ENCODE measurements around the gene SLC40A1. TPM values are rescaled to one million over a fixed set of nuclear protein-coding genes. Genes with fewer than 3 reads are reported as not detected.
A peak's percentile ranks its signal among the peaks of the same experiment; 100 is the strongest.

The SLC40A1 gene
- total RNA-seq, 1 donor from 2014 or later = 26.3 TPM

DNA sequence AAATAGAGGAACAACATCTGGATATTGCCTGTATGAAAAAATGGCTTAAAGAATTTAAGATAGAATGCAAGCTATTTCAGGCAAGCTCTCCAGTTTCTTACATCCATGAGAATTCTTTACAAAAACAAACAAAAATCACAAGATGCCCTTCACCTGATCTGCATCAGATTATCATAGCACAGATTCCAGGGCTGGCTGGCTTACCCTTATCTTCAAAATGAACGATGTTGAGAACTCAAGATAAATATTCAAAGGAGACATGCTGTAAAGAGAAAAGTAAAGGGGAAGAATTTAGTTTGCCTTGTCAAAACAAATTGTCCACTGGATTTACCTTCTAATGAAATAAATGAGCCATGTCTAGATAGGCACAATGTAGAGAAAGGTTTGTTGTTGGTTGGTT is 18.7 kb upstream of the SLC40A1 start:
- DNase-seq (ENCODE audit: low read depth) = no peak

DNA sequence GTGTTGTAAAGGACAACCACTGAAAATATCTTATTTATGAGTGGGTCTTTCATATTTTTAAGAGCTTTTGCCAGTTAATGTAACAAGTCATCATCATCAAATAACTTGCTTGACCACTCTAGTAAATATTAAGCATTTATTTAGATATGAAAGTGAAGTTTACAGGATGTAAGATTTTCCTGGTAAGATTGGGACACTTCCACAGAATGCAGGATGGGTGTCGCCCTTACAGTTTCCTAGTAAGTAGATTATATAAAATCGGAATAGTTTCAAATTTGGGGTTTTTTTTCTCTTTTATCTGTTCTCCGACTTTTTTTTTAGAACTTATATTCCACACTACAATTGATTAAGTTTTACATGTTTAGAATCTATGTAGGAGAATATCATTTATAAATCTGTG is 14.8 kb upstream of the SLC40A1 start:
- DNase-seq (ENCODE audit: low read depth) = no peak

DNA sequence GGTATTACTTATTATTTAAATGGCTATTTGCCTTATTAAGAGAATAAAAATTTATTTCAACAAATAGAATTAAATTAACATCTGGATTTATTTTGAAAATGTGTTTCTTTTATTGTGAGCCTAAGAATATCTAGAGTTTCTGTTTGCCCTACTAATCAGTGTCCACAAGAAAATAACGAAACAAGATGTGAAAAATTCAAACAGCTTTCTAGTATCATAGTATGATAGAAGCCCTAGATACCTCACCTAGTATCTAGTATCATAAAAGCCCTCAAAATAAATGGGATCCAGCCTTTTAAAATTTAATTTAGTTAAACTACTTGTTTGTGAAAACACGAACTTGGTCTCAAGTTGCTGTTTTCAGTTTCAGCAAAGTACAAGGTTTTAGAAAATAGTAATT is 13.7 kb upstream of the SLC40A1 start:
- DNase-seq (ENCODE audit: low read depth) = no peak

DNA sequence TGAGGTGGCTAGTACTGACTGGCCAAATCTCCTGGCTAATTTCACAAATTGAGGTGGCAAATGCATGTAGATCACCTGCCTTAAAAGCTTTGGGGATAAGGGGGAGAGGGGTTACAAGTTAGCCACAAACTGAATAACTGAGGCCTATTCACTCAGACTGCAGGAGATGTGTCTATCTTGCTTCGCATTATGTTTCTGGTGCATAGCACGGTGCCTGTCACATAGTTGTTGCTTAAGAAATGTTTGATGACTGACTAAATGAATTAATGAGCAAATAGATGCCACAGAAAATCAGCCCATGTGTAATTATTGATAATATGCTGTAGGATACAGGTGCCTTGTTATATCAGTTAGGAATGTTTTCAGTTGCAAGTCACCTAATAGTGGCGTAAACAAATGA is 12.5 kb upstream of the SLC40A1 start:
- no peak for DNase-seq (ENCODE audit: low read depth)

DNA sequence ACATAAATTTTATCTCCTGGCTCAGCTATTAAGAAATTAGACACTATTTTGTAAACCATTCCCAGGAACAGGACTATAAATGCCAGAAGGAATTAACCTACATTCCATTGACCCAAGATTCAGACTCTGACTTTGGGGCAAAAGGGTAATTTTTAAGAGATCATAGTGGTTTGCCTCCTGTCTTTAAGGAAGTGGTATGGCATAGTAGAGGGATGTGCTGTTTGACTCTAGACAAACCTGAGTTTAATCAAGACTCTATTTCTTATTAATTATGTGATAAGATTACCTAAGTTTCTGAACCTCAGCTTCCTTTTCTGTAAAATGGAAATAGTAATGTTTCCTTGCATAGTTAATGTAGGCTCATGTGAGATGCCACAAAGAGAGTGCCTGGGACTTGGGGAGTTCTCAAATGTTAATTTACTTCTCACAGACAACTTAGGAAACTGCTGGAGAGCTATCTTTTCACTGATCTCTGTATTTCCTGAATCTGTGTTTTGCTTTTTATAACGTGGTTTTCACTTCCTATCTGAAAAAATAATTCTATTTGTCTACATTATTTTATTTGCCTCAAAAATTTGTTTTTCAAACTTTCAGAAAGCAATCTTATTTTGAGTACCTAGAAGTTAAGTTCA is 11.9 kb upstream of the SLC40A1 start:
- DNase-seq (ENCODE audit: low read depth) = no peak

DNA sequence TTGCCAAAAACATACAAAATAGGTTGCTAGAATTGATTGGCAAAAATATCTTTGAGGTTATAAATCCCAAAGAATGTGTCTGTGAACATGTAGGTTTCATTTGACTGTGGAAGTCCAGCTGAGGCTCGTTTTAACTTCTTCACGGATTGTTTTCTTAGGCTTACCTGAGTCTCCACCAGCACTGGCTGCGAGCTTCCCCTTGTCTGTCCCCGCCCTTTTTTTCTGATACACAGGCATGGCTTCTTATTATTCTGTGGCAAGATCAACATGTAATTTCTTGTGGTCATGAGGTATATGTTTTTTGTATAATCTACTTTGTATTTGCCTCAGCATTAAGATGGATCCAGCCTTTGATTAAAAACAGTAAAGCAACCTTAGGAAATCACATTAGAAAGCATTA is 7.2 kb upstream of the SLC40A1 start:
- DNase-seq (ENCODE audit: low read depth) = no peak

DNA sequence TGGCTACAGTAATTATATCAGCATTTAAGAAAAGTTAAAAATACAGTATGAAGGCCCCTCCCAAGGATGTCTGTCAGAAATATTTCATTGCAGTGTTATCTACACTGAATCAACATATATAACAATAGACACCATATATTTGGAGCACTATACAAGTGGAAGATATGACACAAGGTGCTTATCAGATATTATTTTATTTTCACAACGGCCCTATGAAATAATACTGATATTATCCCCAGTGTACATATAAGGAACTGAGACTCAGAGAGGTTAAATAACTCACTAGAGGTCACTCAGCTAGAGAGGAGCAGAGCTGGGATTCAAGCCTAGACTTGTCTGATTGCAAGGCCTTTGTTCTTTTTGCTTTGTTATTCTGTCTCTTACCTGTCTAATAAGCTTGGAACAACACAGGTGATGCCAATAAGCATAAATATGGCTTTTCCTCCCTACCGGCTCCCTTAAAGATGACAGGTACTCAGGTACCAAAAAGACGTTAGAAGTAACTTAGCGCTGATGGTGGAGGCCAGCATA is 4.7 kb upstream of the SLC40A1 start:
- DNase-seq (ENCODE audit: low read depth) = no peak

DNA sequence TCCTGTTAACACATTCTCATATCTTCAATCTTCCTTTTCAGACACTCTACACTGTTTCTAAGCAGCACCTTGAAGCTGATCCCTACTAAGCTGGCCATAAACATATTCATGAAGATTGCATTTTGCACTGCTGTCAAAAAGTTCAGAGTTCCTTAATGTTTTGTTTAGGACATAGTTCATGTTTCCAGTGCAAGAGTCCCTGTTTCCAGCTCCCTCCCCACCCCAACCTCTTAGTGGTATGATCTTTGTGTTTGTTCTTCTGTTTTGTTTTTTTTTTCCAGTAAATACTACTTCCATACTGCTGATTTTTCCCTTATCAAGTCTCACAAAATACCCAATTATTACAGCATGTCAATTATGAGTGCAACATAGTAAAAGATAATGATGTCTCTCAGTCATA is 4.1 kb upstream of the SLC40A1 start:
- DNase-seq (ENCODE audit: low read depth) = no peak

DNA sequence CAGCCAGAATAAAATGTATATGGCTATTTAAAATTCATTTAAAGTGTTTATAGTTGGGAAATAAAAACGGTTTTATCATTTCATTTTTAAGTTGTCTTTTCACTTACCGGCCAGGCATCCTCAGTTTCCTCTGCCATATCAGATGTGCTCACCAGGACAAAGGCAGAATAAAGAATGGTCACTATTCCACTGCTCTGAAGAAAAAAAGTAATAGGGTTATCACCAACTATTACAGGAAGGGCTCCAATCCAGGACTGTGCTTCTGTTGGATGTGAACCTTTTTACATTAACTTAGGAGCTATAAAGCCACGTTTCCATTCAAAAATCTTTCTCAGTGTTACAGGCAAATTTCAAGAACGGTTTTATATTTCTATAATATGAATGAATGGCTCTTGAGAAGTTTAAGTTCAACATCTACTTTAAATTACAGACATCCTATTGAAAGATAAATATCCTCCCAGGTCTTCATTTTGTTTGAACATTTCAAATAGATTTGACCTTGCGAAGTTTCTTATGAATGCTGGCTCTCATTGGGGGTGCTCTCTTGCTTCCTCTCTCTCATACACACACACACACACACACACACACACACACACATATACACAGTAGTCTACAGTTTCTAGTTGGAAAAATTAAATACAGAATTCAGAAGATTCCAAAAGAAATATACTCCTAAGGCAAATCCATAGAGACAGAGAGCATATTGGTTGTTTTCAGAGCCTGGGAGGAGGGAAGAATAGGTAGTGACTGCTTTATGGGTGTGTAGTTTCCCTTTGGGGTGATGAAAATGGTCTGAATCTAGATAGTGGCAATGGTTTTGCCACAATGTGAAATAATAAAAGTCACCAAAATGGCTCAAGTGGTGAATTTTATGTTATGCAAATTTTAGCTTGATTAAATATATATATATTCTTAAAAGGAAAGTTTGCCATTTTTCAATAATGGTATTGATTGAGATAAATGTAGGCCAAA is 2.9 kb upstream of the SLC40A1 start:
- no peak for DNase-seq (ENCODE audit: low read depth)

DNA sequence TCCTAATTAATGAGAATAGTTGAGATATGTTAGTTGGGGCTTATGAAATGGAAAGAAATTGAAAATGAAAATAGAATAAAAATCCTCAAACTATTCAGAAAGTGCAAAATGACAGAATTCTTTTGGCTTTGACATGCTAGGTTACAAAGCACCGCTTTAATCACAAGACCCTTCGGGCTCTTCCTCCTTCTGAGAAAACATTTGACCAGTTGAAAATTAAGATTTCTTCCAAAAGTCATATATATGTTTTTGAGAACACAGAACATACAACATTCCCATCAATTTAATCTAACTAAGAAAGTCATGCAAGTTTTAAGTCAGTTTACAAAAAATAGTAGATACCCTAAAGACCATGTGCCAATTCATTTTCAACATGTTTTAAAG is 2.2 kb upstream of the SLC40A1 start:
- DNase-seq (ENCODE audit: low read depth) = no peak

DNA sequence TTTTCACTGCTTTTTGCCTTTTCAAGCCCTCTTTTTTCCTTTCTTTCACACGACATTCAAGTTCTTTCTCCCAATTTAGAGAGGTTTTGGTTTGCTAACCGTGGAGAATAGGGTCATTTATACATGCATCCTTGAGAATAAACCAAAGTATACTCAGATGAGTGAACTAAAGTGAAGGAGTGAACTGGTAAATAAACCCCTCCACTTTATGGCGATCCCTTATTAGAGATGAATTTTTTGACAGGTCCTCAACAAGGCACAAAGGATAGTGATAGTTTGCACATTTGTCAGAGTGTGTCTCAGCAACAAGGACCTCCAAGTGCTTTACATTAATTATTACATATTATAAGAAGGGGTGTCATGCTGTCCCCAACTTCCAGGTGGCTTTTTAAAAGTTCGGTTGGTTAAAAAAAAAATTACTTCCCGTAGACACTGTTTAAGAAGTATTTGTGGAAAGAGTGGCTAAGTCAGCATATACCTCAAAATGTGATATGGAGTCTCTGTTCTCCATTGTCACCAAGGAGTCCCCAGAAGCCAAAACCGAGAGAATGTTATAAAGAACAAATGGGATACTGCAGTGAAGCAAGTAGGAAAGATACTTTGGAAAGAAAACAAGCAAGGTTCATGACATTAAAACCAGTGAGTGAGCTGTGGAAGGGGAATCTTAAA is 1.7 kb upstream of the SLC40A1 start:
- DNase-seq (ENCODE audit: low read depth) = no peak

DNA sequence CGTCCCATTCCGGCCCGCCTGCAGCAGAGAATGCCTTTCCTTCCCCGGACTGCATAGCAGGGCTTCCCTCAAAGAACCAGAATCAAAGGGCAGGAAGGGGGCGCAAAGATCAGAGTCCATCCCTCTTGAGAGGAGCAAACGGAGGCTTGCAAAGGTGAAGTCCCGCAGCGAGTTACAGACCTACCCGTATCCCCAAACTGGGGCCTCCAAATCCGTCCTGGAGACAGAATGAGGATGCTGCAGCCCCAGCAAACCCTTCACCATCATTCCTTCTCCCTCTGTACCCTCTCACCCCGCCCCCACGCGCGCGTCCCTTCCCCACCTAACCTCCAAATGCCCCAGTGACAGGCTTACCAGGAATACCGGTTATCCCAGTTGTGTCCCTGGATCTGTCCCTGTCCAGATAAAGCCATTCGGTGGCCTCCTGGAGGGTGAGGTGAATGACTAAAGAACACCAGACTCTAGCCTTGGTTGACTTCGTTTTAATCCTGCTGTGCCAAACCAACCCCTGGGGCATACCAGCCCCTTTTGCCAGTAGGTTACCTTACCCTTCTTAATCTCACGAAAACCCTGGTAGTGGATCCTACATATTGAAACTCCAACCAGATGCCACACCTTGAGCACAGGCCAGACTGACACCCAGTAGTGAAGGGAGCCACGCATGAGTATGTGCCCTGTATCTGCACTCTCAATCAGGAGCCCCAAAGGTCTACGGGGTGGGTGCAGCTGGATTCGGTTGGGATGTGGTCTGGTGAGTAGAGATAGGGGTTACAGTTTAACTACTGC is 961 bp upstream of the SLC40A1 start:
- DNase-seq (ENCODE audit: low read depth) = no peak

DNA sequence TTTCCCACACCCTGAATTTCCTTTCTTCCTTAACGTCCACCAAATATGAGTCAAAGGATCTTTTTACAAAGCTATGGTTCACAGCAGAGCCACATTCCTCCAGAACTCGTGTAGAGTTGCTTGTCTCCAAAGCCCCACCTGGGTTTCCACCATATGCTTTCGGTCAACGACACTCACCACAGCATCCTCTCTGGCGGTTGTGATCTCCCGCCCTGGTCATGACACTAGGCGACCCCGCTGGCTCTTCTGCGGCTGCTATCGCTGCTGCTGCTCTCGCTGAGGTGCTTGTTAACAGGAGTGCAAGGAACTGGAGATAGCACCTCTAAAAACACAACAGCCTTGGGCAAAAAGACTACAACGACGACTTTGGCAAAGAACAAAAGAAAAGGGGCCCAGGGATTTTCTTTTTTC is 340 bp downstream of the SLC40A1 start:
- no peak for DNase-seq (ENCODE audit: low read depth)

DNA sequence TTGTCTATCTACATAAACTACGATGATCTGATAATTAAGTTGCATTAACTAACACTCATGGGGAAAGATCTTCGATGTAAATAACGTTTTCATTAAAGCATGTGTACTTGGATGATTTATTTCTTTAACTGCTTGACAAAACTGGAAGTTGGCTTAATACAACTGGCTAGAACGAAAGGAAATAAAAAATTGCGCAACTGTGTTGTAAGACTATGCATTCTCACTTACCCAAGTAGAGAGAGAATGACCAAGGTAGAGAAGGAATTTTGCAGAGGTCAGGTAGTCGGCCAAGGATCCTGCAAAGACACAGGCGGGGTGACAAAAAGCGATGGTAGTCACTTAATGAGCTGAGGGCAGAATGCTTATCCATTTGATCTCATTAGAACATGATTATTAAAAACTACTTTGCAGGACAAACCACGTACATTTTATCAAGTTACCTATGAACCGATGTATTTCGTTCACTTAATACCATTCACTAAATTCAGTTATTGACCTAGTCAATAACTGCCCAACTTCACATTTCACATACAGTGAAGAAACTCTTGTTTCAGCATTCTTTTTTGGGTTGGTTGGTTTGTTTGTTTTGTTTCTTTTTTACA is 900 bp downstream of the SLC40A1 start:
- peak; percentile 91 for DNase-seq (ENCODE audit: low read depth)

DNA sequence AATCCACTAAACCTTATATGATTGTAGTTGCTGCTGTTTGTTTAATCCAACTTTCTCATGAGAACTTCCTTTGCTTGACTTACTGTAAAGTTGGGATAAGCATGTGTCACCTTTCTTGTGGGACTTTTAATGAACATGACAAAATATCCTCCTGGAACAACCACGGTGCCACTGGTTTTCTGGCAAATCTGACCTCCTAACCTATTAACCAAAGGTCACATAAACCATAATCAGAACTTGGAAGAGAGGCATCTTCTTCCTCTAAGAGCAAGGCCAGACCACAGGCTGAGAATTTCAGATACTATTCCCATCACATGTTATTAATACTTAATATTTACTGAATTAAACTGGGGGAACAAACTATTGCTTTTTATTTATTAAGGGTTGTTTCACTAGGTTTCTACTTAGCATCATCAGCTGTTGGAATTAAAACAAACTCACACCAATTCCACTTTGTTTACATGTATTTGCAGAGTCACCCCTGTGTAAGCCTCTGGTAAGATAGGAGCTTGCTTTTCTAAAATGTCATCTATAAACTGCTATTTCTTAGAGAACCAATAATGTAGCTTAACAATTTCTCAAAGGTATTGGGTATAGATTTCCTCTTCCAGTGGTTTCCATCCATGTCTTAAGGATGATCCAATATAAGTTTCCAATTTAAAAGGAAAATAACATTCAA is 2.2 kb downstream of the SLC40A1 start:
- DNase-seq (ENCODE audit: low read depth) = no peak

DNA sequence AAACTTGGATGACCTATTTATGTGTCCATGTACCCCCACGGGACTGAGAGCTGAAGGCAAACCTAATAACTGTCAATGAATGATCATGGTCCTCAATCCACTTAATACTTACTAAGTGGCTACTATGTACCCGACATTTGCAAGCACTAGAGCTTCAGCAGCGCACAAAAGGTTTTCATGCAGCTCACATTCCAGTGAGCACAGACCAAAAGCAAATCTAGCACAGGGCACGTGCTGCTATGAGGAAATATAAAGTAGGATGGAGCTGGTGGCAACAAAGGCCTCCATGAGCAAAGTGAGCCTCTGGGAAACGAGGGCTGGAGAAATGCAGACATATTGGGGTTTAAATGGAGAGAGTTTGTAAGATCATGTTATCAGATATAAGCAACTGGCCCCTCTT is 3.5 kb downstream of the SLC40A1 start:
- no peak for DNase-seq (ENCODE audit: low read depth)

DNA sequence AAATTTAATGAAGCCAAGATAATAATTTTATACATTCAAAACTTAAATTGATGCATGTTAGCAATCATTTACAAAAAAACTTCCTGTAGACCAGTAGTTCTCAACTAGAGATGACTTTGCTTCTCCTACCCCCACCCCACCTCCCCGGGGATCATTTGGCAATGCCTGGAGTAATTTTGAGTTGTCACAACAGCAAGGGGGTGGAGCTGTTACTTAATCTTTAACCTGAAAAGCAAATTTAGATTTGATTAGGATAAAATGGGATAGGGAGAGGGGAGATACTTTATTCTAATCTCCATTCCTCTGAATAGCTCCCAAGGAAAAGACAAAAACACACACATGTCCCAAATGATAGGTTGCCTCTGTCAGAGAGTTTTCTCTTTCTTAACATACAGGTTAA is 4.2 kb downstream of the SLC40A1 start:
- peak; percentile 45 for DNase-seq (ENCODE audit: low read depth)

DNA sequence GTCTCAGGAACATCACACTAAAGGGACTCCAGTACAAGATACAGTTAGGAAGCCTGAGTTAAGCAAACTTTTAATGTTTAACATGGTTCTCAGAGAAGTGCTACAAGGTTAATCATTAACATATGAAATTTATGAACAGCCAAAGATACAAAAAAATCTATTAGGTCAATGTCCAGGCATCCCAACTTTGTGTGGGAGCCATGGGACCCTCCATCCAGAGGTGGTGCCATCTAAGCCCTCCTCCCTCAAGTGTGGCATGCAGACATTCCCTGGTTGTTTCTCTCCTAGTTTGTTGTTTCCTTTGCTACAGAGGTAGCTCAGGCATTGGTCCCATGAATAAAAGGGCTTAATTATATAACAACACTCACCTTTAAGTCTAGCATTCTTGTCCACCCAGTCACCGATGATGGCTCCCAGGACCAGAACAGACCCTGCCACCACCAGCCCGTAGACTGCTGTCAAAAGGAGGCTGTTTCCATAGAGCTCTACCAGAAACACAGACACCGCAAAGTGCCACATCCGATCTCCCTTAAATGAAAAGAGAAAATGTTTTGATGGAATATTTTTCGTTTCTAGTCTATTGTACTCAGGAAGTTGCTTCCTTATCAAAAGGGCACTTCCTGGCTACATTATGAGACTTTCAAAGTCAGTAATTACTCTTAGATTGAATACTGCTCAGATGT is 5.7 kb downstream of the SLC40A1 start:
- peak; percentile 88 for DNase-seq (ENCODE audit: low read depth)

DNA sequence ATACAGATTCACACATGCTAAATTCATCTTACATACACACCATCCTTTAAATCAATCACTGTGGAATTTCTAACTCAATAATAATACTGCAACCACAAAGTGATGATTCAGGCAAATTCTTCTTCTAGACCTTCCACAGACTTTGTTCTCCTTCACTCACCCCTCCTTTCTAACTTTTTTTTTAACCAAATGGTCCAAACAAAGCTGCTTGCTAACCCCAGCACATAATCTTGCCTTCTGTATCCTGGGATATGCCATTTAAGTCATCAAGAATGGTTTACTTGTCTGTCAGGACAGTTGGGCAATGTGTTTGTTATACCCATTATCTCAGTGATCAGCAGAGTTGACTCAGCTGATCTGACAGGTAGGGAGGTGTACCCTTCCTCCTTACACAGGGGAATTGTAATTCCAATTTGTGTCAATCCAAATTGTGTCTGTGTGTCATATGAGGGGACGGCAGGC is 10.0 kb downstream of the SLC40A1 start:
- DNase-seq (ENCODE audit: low read depth) = peak; percentile 88

All from renal cortical epithelial cell (primary cell).